Gastrocnemius medialis (tissue), 4 donors: Measurements from ENCODE around the gene CDH23. TPM values are rescaled to one million over a fixed set of nuclear protein-coding genes. Genes with fewer than 3 reads are reported as not detected.

Experiments
- ATAC-seq, 2 donors: fragments of 150-250 bp; one replicate each; pipeline ENCODE4 v1.9.1; 2016
- DNase-seq, 2 donors: peaks; one replicate each; pipeline ENCODE4 v3.0.0-alpha.2; 2019
- H3K27ac ChIP-seq, 4 donors: fragments of 200-600 bp; sonication (generic); 1 replicate in 1 of 4; 2 replicates in 3 of 4; pipeline ENCODE4 v1.5.1; 2016 to 2018; ENCODE audit warnings: mild to moderate bottlenecking in 2 of 4, moderate library complexity in 1 of 4
- H3K27me3 ChIP-seq, 3 donors: fragments of 200-600 bp; sonication (generic) in 2 of 3; 1 replicate in 1 of 3; 2 replicates in 2 of 3; pipeline versions ENCODE4 v1.5.1 to v1.6.0; 2016 to 2019; ENCODE audit warnings: mild to moderate bottlenecking in 1 of 3, moderate library complexity in 1 of 3
- H3K36me3 ChIP-seq, 2 donors: fragments of 200-600 bp; sonication (generic) in 1 of 2; one replicate each; pipeline ENCODE4 v1.5.1; 2017 to 2018
- H3K4me1 ChIP-seq, 2 donors: fragments of 200-600 bp; sonication (generic) in 1 of 2; one replicate each; pipeline ENCODE4 v1.5.1; 2016 to 2017; ENCODE audit warnings: mild to moderate bottlenecking in 2 of 2
- H3K4me3 ChIP-seq, 4 donors: fragments of 200-600 bp; sonication (generic) in 3 of 4; 1 replicate in 1 of 4; 2 replicates in 3 of 4; pipeline ENCODE4 v1.5.1; 2016 to 2019; ENCODE audit warnings: mild to moderate bottlenecking in 2 of 4
- H3K9me3 ChIP-seq, 3 donors: fragments of 200-600 bp; sonication (generic) in 2 of 3; 1 replicate in 1 of 3; 2 replicates in 2 of 3; pipeline ENCODE4 v1.5.1; 2016 to 2019
- CTCF ChIP-seq, 5 experiments: fragments of 450-650 bp in 3 of 5; fragments of 200-600 bp in 2 of 5; sonication (generic) in 2 of 5; IDR thresholded peaks in 4 of 5; conservative IDR thresholded peaks in 1 of 5; 1 replicate in 4 of 5; 2 replicates in 1 of 5; pipeline ENCODE4 v1.5.1; 2016 to 2019; ENCODE audit warnings: antibody characterized with exemption in 5 of 5, mild to moderate bottlenecking in 3 of 5, moderate library complexity in 3 of 5
- POLR2A ChIP-seq, 2 donors: fragments of 450-650 bp; IDR thresholded peaks; one replicate each; pipeline ENCODE4 v1.6.1; 2017; ENCODE audit warnings: antibody characterized with exemption in 2 of 2, mild to moderate bottlenecking in 2 of 2, moderate library complexity in 2 of 2
- in situ Hi-C, 4 donors: fragments of 200-750 bp; cut with MboI; loops; one replicate each; pipeline versions ENCODE4 v1.15.0 to v1.8.0; 2017; ENCODE audit warnings: low sequenced_read_pairs in 4 of 4
- intact Hi-C: fragments of 100-400 bp; cut with DNase I; formaldehyde crosslinking; loops from one replicate; pipeline ENCODE4 v1.15.1; 2023; ENCODE audit warnings: low total_unique reads
- total RNA-seq, 4 donors: library from RNA; depleted of rRNA; stranded (reverse); fragments of >200 nt; gene quantifications; one replicate each; pipeline versions ENCODE4 v1.1.0 to v1.2.3, GENCODE V29; 2016

CDH23 gene
- total RNA-seq, 4 donors from 2014 or later = 0.53 to 1.8 (median 1.2) TPM

GRCh38 chr10:71769279-71769823 is 372.6 kb downstream of the CDH23 start:
- no peaks in the 10 kb centered on the region for H3K27me3 ChIP-seq
- no peak for DNase-seq
- no peak for ATAC-seq
- in situ Hi-C loops (no loop called here), intact Hi-C loops (no loop called here)
- peaks cover 79 to 92% of the 10 kb centered on the region in 2 donors for H3K4me1 ChIP-seq
- no peak for TF ChIP-seq POLR2A (IDR thresholded peaks at IDR 0.05)
- peak overlapping the region in 2 of 4 donors; percentile 3 to 12 for H3K4me3 ChIP-seq
- no peaks in the 10 kb centered on the region for H3K36me3 ChIP-seq
- H3K9me3 ChIP-seq = no peaks in the 10 kb centered on the region
- peak overlapping the region; percentile 77 to 91 (median 86) for H3K27ac ChIP-seq

GRCh38 chr10:71770255-71770654 is 373.5 kb downstream of the CDH23 start:
- TF ChIP-seq CTCF (IDR thresholded peaks at IDR 0.05 in 4 of 5, conservative IDR thresholded peaks at IDR 0.05 in 1 of 5) = no peak
- no peak for TF ChIP-seq POLR2A (IDR thresholded peaks at IDR 0.05)
- no peaks in the 10 kb centered on the region for H3K9me3 ChIP-seq
- intact Hi-C loops (loop anchor here (5.0 kb wide), 3 partner anchors 158 to 453 kb away; partner anchors contain the start of gene SLC29A3), in situ Hi-C loops (no loop called here)
- H3K4me3 ChIP-seq = peak overlapping the region in 1 of 4 donors; percentile 69
- H3K36me3 ChIP-seq = no peaks in the 10 kb centered on the region
- ATAC-seq (peak in 1 of 2 donors; percentile 7), DNase-seq (no peak)
- H3K27ac ChIP-seq = peak overlapping the region; percentile 77 to 91 (median 86)
- H3K27me3 ChIP-seq = no peaks in the 10 kb centered on the region
- H3K4me1 ChIP-seq = peaks cover 76 to 92% of the 10 kb centered on the region in 2 donors

GRCh38 chr10:71770789-71771188 is 374.1 kb downstream of the CDH23 start:
- peak overlapping the region; percentile 3 to 69 (median 38) for H3K4me3 ChIP-seq
- ATAC-seq (peak; percentile 2 to 9), DNase-seq (no peak)
- H3K9me3 ChIP-seq = no peaks in the 10 kb centered on the region
- intact Hi-C loops = loop anchor here (5.0 kb wide), 3 partner anchors 158 to 453 kb away; partner anchors contain the start of gene SLC29A3
- in situ Hi-C loops = no loop called here
- TF ChIP-seq POLR2A (IDR thresholded peaks at IDR 0.05) = no peak
- no peak for TF ChIP-seq CTCF (IDR thresholded peaks at IDR 0.05 in 4 of 5, conservative IDR thresholded peaks at IDR 0.05 in 1 of 5)
- H3K27ac ChIP-seq = peak overlapping the region; percentile 77 to 91 (median 86)
- H3K4me1 ChIP-seq = peaks cover 75 to 92% of the 10 kb centered on the region in 2 donors
- H3K36me3 ChIP-seq = no peaks in the 10 kb centered on the region
- H3K27me3 ChIP-seq = no peaks in the 10 kb centered on the region

- Histone ChIP-seq H3K4me1 (peaks cover 71 to 90% of the 10 kb centered on the region in 2 donors), H3K27me3 (no peaks in the 10 kb centered on the region), H3K36me3 (no peaks in the 10 kb centered on the region), H3K4me3 (peak overlapping the region; percentile 3 to 69 (median 38)), H3K27ac (peak overlapping the region; percentile 77 to 91 (median 86)), H3K9me3 (no peaks in the 10 kb centered on the region)
- ATAC-seq = peak; percentile 13 to 45
- peak; percentile 64 to 72 for DNase-seq
- intact Hi-C loops (loop anchor here (5.0 kb wide), 3 partner anchors 159 to 454 kb away; partner anchors contain the start of gene SLC29A3), in situ Hi-C loops (no loop called here)
- TF ChIP-seq CTCF (IDR thresholded peaks at IDR 0.05 in 4 of 5, conservative IDR thresholded peaks at IDR 0.05 in 1 of 5) (no peak), POLR2A (IDR thresholded peaks at IDR 0.05) (no peak)
Measured at GRCh38 chr10:71771204-71771603, 374.5 kb downstream of the CDH23 start.

GRCh38 chr10:71771821-71772617 is 375.3 kb downstream of the CDH23 start:
- H3K4me1 ChIP-seq = peaks cover 64 to 83% of the 10 kb centered on the region in 2 donors
- peak overlapping the region; percentile 61 to 81 (median 69) for H3K4me3 ChIP-seq

More at GRCh38 chr10:71771821-71772617, 375.3 kb downstream of the CDH23 start:
- intact Hi-C loops (loop anchor here (2.0 to 5.0 kb wide), 6 partner anchors 15 to 455 kb away; partner anchors contain the start of gene SLC29A3), in situ Hi-C loops (no loop called here)
- H3K36me3 ChIP-seq = no peaks in the 10 kb centered on the region
- H3K27me3 ChIP-seq = no peaks in the 10 kb centered on the region
- TF ChIP-seq POLR2A (IDR thresholded peaks at IDR 0.05) (peak; percentile 24 to 44), CTCF (IDR thresholded peaks at IDR 0.05 in 4 of 5, conservative IDR thresholded peaks at IDR 0.05 in 1 of 5) (no peak)
- H3K9me3 ChIP-seq = no peaks in the 10 kb centered on the region
- peak overlapping the region; percentile 77 to 91 (median 86) for H3K27ac ChIP-seq
- ATAC-seq (peak; percentile 21 to 28), DNase-seq (peak in 1 of 2 donors; percentile 67)
